GM18870 (cell line): ENCODE results near the gene GPR17.

Experiments used
- ATAC-seq: cut with Tn5 transposase; IDR thresholded peaks from one replicate; pipeline ENCODE4 v1.9.1; 2021; ENCODE audit warnings: moderate library complexity; ENCODE audit not compliant: unreplicated experiment

The GPR17 gene

DNA sequence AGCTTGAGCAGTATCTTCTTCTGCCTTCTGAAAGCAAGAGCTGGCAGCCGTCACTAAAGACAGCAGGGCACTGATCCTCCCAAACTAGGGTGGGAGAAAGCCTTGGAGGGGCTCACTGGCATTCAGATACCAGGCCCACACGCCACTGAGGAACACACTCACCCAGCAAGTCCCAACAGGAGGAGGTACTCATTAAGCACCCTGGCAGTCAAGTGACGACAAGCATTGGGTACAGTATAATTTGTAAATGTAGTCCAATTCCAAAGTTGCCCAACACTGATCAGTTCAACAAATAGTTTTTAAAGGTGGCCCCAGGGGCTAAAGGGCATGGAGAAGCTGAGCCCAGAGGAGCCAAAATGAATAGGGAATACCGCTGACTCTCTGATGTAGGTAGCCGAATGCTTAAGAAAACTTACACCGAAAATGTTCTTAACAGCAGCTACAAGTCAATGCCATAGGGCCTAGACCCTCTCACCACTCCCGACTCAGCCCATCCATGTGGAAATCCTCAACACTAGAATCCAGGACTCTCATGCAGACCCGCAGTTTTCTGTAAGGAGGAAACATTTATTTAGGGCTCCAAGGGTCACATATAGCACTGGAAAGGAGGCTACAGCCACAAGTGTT, 19.4 kb downstream of the GPR17 start:
- ATAC-seq, result no peak

DNA sequence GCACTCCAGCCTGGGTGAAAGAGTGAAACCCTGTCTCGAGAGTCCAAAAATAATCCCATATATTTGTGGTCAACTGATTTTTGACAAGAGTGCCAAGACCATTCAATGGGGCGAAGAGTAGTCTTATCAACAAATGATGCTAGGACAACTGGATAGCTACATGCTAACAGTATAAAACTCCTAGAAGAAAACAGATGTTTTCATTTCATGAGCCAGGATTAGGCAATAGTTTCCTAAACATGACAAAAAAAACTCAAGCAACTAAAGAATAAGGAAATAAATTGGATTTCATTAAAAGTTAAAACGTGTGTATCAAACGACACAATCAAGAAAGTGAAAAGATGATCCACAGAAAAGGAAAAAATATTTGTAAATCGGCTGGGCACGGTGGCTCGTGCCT, 23.1 kb downstream of the GPR17 start:
- no peak for ATAC-seq

DNA sequence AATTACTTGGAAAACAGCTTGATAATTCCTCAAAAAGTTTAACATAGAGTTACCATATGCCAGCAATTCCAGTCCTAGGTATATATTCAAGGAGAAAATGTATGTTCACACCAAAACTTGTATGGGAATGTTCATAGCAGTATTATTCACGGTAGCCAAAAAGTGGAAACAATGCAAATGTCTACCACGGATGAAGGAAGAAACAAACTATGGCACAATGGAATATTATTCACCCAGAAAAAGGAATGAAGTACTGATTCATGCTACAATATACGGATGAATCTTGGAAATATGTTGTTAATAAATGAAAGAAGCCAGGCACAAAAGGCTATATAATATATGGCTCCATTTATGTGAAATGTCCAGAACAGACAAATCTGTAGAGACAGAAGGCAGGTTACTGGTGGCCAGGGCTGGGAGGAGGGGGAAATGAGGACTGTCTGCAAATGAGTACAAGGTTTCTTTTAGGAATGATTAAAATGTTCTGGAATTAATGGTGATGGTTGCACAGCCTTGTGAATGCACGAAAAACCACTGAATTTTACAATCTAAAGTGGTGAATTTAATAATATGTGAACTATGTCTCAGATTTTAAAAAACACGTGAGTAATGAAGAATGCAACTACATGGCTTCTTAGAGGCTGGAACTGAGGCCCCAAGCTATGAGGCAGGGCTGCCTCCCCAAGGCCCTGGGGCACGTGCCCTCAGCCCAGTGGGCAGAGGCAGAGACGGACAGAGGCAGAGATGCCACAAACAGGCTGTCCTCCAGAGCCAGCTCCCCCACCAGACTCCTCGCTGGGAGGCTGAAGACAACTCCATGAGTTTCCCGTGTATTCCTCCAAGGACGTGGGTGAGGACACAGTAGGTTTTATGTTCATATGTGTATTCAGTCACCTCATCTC, 24.4 kb downstream of the GPR17 start:
- no peak for ATAC-seq

DNA sequence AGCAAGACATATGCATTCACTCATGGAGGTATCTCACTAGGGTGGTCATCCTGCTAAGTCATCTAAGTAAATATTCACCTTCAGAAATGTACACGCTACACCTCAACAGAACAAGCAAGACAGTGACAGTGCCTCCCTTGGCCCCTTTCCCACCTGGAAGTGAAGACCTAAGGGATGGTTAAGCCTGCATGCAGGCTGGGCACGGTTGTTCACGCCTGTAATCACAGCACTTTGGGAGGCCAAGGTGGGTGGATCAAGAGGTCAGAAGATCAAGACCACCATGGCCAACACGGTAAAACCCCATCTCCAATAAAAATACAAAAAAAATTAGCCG, 25.0 kb downstream of the GPR17 start:
- ATAC-seq, result no peak

DNA sequence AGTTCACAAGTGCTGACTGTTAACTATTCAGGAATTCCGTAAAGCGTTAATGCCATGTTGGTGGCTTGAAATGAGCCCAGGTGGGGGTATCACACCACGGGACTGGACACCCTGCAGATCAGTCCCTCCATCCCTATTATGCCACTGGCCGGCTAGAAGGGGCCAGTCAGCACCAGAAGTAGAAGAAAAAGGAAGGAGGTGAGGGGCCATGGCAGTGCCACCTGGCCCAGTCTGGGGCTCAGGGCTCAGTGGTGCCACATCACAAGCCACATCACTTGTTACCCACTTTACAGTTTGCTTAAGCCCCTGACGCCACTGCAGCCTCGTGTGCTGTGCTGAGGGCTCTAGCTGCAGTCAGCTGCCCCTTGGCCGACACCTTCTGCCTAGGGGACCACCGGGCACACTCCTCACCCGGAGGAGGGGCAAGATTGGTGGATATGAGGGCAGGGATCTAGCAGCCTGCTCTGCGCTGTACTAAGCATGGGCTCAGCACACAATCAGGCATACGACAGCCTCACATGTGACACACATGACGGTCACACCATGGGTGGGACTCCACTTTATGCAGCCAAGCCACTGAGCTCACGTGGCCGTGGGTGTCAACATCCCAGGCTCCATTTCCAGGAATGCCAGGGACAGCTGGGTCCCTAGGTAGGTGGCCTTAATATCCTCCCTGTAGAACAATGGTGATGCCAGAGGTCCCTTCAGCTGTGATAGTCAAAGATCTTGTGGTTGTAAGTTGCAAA, 25.8 kb downstream of the GPR17 start:
- ATAC-seq, result no peak

DNA sequence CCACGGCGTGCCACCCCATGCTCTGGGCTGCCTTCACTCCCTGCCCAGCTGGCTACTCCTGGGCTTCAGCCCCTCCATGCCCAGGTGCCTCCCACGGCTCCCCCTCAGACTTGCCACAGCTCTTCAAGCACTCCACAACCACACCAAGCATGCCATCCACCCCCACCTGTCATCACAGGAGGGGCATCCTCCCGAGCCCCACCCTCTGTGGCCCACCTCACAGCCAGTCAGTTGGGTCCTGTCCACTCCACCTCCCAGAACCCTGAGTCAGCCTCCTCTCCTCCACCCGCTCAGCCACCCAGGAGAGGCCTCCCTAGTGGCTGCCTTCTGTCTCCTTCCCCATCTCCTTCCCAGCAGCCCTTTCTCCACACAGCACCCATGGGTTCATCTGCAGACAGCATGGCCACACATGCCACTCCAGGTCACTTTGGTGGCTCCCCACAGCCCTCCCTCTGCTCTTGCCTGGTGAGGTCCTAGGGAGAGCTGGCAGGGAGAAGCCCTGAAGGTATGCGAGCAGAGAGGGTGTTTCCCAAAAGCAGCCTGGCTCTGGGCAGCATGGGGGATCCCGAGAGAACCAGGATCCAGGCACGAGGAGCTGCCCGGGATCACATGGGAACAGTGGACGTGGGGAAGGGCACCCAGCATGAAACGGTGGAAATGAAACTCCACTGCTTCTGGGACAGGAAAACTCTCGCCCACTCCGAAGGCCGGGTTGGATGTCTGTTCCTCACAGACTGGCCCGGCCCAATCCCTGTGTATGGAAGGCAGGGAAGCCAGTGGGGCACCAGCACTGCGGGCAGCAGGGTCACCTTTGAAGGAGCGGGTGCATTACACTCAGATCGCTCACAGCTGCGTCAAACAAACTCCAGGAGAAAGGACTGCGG, 26.6 kb downstream of the GPR17 start:
- ATAC-seq, result no peak

DNA sequence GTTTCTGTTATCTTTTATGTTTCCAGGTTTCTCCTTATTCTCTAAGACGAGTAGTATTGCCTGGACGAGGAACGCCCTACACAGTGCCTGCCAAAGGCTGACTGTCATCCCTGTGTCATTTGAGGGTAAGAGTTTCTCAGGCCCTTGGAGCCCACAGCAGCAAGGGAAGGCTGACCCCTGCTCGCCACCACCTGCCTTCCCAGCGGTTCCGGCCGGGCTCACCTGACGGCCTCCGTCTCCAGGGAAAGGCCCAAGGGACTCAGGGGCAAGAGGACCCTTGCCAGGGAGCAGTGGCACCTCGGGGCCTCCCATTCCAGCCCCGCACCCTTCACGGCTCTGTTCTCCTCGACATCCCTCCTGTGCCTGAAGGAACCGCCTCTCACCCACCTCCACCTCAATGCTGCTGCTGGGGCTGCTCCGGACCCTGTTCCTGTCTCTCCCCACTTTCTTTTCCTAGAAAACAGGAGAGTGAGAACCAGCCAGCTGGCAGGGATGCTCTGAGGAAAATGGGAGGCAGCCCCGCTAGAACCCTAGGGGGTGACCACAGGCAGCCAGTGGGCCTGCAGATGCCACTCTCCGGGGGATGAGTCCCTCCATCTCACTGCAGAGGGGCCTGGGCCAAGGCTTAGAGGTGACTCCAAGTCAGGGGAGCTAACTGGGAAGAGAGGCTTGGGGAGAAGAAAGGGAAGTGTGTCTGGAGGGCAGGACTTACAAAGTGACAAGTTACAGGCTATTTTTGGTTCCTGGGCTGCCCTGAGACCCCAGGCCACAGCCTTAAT, 27.5 kb downstream of the GPR17 start:
- no peak for ATAC-seq

DNA sequence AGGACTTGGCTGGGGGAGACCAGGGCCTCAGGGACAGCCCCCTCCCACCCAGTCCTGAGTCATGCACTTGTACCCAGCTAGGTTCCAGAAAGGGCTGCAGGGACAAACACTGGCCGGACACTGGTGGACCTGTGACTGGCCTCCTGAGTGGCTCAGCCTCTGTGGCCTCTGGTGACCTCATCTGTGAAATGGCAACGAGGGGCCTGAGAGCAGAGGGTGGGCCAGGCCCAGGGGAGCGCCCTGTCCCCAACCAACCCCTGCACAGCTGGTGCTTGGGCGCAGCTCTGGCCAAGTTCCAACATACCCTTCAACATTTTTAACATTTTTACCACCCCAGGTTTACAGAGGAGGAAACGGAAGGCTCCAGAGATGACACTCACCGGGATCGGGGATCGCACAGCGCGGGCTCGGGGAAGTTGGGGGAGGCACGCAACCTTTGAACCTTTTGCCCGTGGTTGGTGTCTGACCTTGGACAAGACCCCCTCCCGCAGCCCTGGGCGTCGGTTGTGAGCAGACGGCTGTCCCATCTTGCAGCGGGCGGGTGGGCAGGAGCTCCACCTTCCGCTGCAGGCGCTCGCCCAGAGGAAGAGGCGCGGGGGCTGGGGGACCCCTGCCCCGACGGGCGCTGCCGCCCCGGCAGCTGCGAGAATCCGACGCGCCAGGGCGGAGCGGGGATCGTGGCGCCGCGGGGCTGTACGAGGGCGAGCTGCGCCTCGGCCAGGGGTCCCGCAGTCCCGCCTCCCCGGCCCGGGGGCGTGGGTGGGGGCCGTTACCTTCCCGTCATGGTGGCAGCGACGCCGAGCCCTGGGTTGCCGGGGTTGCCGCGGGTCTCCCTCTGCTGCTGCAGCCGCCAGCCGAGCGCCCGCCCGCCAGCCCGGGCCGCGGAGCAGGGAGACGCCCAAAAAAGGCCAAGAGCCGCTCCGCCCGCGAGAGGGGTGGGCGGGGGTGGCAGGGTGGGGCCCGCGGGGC, 28.6 kb downstream of the GPR17 start:
- ATAC-seq, result no peak

DNA sequence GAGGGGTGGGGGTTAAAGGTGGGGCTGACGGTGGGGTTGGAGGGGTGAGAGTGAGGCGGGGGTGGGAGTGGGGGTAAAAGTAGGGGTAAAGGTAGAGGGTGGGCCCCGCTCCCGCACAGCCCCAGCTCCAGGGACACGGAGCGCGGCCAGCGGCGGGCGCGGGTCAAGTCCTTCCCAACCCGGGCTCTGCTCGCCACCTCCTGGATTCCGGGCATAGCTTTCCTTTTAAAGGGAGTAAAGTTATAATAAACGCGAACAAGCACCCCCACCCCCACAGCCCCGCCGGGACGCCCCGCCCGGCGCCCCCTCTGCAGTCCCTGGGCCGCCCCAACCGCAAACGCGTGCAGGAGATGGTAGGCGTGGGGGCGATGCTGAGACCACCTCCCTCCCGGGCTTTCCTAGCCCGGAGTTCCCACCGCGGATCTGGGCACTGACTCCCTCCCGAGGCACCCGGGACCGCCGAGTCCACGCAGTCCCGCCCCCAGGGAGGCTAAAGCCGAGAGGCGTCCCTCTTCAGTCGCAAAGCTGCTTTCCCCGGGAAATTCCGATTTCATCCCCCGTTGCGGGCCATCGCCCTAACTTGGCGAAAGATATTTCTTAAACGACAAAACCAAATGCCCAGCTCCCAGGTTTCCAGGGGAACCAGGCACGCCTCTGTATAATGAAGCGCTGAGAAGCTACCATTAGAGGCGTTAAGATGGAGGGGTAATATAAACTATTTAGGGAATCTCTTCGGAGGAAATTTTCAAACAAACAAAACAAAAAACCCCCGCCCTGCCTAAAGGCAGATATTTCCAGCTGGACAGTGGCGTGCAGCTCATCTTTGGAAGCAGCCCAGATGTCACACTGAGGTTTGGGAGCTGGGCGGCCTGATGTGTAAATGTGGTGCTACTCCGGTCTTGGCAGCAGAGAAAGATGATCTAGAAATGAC, 29.6 kb downstream of the GPR17 start, which contains the start of gene LIMS2:
Gene LIMS2 (minus strand): TSS at position 200 of the 931 bp plus-strand sequence. CDS start 506 bp downstream, outside the sequence.
- ATAC-seq, result no peak

DNA sequence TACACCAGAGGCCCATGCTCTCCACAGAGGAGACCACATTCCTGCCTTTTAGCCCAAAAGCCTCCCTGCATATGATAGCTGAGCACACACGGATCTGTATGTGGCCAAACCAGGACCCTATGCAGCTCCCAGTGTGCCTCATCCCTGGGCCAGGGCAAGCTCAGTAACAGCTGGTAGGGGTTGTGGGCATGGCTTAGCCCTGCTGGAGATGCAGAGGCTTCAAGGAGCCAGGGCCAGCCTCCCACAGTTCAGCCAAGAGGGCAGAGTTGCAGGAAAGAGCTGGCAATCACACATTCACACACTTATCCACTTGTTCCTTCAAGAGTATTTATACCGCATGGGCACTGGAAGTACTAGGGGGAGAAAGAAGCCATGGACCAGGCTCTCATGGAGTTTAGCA, 31.0 kb downstream of the GPR17 start:
- no peak for ATAC-seq

DNA sequence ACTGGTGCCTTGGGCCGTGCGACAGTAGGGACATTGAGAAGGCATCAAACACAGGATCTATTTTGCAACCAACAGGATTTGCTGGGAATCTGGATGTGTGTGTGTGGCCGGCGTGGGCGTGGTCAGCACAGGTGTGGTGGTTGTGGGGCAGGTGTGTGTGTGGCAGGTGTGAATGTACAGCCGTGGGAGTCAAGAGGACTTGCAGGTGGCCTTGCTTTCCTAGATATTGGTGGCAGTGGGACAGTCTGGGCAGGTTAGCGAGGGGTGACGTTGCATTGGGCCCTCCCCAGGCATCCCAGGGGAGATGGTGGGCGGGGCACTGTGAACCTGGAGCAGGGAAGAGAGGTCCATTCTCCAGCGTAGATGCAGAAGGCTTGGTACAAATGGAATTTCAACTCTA, 32.6 kb downstream of the GPR17 start:
- no peak for ATAC-seq

DNA sequence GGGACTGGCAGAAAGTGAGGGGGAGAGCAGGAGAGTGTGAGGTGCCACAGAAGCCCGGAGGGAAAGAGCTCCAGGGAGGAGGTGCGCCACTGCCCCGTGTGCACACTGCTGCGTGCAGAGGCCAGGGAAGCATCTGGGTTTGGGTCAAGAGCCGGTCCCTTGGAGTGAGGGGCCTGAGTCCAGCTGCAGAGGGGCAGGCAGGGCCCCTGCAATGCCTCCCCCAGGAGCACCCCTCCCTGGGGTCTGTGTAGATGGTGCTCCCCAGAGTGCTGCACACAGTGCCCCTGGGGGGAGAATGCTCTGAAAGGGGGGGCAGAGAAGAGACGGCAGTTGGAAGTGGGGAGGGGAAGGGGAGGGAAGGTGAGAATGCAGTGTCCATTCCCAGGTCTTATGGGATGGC, 33.0 kb downstream of the GPR17 start:
- no peak for ATAC-seq

DNA sequence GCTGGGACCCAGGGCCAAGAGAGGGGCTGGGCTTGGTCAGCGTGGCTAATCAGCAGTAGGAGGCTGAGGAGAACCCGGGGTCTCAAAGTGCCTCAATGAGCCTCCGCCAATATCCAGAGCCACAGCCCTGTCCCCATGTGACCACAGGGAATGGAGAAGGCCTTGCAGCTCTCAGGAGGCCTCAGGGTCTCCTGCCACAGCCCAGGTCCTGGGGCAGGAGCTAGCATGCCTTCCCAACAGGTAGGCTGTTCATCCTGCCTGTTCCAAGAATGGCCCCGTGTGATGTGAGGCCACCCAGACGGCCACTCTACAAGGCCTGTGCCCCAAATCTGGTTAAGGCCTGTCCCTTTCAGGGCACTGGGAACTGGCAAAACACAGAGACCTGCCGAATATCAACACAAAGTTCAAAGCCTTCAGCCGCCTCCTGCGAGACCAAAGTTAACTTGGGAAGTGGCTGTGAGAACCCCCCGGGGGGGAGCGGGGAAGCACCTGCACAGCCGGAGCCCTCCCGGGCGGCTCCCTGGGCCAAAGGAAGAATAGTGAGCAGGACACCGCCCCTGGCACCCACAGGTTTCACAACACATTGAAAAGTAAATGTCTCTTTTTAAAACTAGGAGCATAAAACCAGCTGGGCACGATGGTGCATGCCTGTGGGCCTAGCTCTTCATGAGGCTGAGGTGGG, 33.9 kb downstream of the GPR17 start:
- ATAC-seq, result no peak

DNA sequence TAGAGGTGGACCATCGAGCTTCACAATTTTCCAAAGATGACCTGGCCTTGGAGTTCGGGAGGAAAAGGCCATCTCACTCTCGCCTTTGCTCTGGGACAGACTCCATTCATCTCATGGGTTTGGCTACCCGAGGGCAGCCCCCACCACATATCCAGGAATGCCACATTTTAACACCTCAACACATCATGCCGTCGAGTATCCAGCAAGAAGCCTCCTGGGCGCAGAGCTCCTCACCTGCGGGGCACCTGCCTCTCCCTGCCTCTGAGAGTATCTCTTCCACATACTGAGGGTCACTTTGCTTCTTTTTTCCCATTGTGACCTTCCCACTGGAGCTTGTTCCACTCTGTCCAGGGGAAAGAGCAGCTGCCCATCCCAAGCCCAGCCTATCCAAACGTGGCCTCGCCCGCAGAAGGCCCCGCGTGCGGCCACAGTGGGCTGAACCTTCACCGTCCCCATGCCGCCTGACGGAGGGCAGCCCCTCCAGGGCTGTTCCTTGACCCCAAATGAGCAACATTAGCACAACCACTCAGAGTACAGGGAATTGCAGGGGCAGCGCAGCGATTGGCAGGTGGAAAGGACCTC, 34.8 kb downstream of the GPR17 start:
- no peak for ATAC-seq

DNA sequence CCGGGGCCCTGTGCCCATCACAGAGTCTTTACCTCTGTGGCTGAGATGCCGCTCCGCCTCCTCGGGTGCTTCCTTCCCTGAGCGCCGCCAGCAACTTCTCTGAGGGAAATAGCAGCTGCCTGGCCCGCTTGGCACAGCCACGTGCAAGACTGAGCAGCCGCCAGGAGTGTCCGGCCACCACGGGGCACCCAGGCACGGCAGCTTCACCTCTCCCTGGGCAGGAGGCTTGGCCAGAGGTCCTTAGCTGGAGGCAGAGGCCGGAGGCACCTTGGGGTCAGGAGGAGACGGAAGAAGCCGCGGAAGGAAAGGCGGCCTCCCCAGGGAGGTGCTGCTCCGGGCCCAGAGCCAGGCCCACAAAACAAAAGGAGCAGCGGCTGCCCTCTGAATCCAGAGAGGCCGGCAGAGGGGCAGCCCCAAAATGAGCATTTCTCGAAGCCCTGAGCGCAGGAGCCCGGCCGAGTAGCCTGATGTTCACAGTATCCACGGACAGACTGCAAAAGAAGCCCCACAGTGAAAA, 35.4 kb downstream of the GPR17 start:
- ATAC-seq, result no peak

DNA sequence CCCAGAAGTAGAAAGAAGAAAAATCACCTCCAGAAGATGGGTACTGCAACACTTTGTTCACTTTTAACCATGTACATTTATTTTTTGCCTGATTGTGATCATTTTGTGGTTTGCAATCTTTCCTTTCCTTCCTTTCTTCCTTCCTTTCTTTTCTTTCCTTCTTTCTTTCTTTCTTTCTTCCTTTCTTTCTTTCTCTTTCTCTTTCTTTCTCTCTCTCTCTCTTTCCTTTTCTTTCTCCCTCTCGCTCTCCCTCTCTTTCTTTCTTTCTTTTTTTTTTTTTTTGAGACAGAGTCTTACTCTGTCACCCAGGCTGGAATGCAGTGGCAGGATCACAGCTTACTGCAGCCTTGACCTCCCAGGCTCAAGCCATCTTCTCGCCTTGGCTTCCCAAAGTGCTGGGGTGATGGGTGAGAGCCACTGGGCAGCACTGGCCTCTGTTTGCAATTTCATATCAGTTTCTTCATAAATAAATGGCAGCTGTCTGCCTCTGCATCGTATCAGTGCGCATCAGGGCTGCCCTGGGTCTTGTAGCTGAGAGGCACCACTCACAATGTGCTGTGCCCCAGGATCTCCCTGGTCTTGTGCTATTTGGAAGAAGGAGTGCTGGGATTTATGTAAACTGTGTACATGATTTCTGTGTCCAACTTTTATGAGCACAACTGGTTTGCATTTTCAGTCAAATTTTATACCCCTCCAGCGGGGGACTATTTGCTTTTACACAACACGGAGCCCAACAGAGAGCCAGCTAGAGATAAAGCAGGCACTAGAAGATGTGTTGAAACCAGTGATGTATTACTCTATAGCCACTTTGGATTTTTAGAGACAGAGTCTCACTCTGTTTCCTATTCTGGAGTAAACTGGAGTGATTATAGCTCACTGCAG, 36.3 kb downstream of the GPR17 start:
- ATAC-seq, result no peak
